COLO668 (cell line): ENCODE results near the gene DEAF1.

ENCODE experiments used
- DNase-seq: peaks from one replicate; lab custom pipeline; 2025; ENCODE audit not compliant: unreplicated experiment; lab: John Stamatoyannopoulos, UW

DEAF1 gene

GRCh38 chr11:721741-722345, 26.8 kb upstream of the DEAF1 start:
- DNase-seq: peak; percentile 74

GRCh38 chr11:721247-721740, 26.3 kb upstream of the DEAF1 start:
- no peak for DNase-seq

GRCh38 chr11:720642-721246, 25.7 kb upstream of the DEAF1 start:
- peak; percentile 5 for DNase-seq

- no peak for DNase-seq
Measured at GRCh38 chr11:720017-720641, 25.1 kb upstream of the DEAF1 start.

GRCh38 chr11:719214-720016, 24.4 kb upstream of the DEAF1 start:
- peak; percentile 10 for DNase-seq

GRCh38 chr11:714436-714835, 19.4 kb upstream of the DEAF1 start:
- no peak for DNase-seq

GRCh38 chr11:709109-709997, 14.3 kb upstream of the DEAF1 start:
- DNase-seq: peak; percentile 45

GRCh38 chr11:708511-708910, 13.5 kb upstream of the DEAF1 start:
- DNase-seq: peak; percentile 1

GRCh38 chr11:707817-708420, 12.9 kb upstream of the DEAF1 start:
- peak; percentile 11 for DNase-seq

- peak; percentile 11 for DNase-seq
Measured at GRCh38 chr11:706957-707816, 12.2 kb upstream of the DEAF1 start.

GRCh38 chr11:706439-706956, 11.5 kb upstream of the DEAF1 start:
- DNase-seq: peak; percentile 2

- DNase-seq: peak; percentile 35
Measured at GRCh38 chr11:705646-706438, 10.8 kb upstream of the DEAF1 start, which contains the start of gene EPS8L2. Gene EPS8L2 (plus strand): TSS chr11:706231. CDS start chr11:709408, 3,177 bp downstream.

- DNase-seq: peak; percentile 57
Measured at GRCh38 chr11:704781-705645, 10.0 kb upstream of the DEAF1 start.

- peak; percentile 14 for DNase-seq
Measured at GRCh38 chr11:704228-704674, 9.2 kb upstream of the DEAF1 start.

GRCh38 chr11:703506-703905, 8.5 kb upstream of the DEAF1 start:
- DNase-seq: no peak

- DNase-seq: peak; percentile 32
Measured at GRCh38 chr11:702462-703461, 7.7 kb upstream of the DEAF1 start.
